ENCODE measurements around the gene DIPK1B.

DNA sequence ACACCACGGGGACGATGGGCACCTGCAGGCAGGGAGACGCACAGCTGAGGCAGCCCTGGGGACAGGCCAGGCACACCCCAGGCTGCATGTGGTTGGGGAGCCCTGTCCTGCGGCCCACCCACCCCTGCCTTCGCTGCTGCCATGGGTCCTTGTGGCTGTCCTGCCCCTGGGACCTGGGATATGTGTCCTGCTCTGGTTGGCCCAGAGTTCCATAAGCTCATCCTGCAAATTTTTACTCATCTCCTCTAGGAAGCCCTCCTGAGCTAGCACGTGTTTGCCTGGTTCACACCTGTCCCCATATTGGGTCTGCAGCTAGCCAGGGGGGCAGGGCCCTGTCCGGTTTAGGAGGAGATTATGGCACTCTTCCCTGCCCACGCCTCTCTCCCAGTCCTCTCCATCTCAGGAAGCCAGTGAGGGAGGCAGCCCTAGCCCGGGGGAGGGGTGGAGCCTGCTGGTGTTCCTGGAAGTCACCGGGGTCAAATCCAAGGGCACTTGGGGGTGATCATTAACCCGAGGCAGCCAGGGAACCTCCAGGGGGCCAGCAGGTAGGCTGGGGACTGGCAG is 37.5 kb upstream of the DIPK1B start:
- no peak for TF ChIP-seq POLR2A (IDR thresholded peaks at IDR 0.05; ENCODE audit: extremely low read depth, insufficient read length)
- TF ChIP-seq, protein P1, sequence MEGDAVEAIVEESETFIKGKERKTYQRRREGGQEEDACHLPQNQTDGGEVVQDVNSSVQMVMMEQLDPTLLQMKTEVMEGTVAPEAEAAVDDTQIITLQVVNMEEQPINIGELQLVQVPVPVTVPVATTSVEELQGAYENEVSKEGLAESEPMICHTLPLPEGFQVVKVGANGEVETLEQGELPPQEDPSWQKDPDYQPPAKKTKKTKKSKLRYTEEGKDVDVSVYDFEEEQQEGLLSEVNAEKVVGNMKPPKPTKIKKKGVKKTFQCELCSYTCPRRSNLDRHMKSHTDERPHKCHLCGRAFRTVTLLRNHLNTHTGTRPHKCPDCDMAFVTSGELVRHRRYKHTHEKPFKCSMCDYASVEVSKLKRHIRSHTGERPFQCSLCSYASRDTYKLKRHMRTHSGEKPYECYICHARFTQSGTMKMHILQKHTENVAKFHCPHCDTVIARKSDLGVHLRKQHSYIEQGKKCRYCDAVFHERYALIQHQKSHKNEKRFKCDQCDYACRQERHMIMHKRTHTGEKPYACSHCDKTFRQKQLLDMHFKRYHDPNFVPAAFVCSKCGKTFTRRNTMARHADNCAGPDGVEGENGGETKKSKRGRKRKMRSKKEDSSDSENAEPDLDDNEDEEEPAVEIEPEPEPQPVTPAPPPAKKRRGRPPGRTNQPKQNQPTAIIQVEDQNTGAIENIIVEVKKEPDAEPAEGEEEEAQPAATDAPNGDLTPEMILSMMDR (IDR thresholded peaks at IDR 0.05; ENCODE audit: low read depth, low read length), result no peak

Data from NB4 (cell line).